ENCODE data around the gene ANTXRL.
"Not testable (repeated sequence)": the region's sequence is repeated elsewhere in the genome, so short reads cannot be mapped to it uniquely, and the experiment has no call there.

ANTXRL gene

GRCh38 chr10:46296641-46297141 lies 9.9 kb downstream of the ANTXRL start:
- DNase-seq, result no peak

GRCh38 chr10:46297406-46298204 lies 10.8 kb downstream of the ANTXRL start:
- no peak for DNase-seq

- no peak for DNase-seq
Measured at GRCh38 chr10:46298477-46299285, 11.9 kb downstream of the ANTXRL start.

GRCh38 chr10:46299286-46299535 lies 12.4 kb downstream of the ANTXRL start:
- DNase-seq, result no peak

- DNase-seq, result no peak
Measured at GRCh38 chr10:46299536-46300369, 13.0 kb downstream of the ANTXRL start.

- not testable (repeated sequence) for DNase-seq
Measured at GRCh38 chr10:46300370-46300711, 13.5 kb downstream of the ANTXRL start.

- no peak for DNase-seq
Measured at GRCh38 chr10:46301056-46301645, 14.4 kb downstream of the ANTXRL start.

GRCh38 chr10:46301721-46302479 lies 15.1 kb downstream of the ANTXRL start:
- DNase-seq, result no peak

- not testable (repeated sequence) for DNase-seq
Measured at GRCh38 chr10:46302765-46303352, 16.1 kb downstream of the ANTXRL start.

- no peak for DNase-seq
Measured at GRCh38 chr10:46304062-46304461, 17.3 kb downstream of the ANTXRL start.

- not testable (repeated sequence) for DNase-seq
Measured at GRCh38 chr10:46304671-46305070, 17.9 kb downstream of the ANTXRL start.

GRCh38 chr10:46305079-46305818 lies 18.5 kb downstream of the ANTXRL start:
- DNase-seq, result no peak

- no peak for DNase-seq
Measured at GRCh38 chr10:46305986-46306385, 19.2 kb downstream of the ANTXRL start.

- DNase-seq, result no peak
Measured at GRCh38 chr10:46306516-46307184, 19.9 kb downstream of the ANTXRL start.

GRCh38 chr10:46307281-46308112 lies 20.7 kb downstream of the ANTXRL start:
- DNase-seq, result no peak

GRCh38 chr10:46308113-46308415 lies 21.3 kb downstream of the ANTXRL start:
- no peak for DNase-seq

- no peak for DNase-seq
Measured at GRCh38 chr10:46308666-46309450, 22.1 kb downstream of the ANTXRL start.

GRCh38 chr10:46309511-46310142 lies 22.8 kb downstream of the ANTXRL start:
- DNase-seq, result no peak

Measured in NCI-H1105 treated with DMSO at 0.1 percent for 48 hours (cell line).